ENCODE results near the gene GSTA5.
"Not testable (repeated sequence)": the region's sequence is repeated elsewhere in the genome, so short reads cannot be mapped to it uniquely, and the experiment has no call there.

Gene GSTA5

GRCh38 chr6:52830869-52831268, 9.7 kb downstream of the GSTA5 start:
- not testable (repeated sequence) for DNase-seq

DNA sequence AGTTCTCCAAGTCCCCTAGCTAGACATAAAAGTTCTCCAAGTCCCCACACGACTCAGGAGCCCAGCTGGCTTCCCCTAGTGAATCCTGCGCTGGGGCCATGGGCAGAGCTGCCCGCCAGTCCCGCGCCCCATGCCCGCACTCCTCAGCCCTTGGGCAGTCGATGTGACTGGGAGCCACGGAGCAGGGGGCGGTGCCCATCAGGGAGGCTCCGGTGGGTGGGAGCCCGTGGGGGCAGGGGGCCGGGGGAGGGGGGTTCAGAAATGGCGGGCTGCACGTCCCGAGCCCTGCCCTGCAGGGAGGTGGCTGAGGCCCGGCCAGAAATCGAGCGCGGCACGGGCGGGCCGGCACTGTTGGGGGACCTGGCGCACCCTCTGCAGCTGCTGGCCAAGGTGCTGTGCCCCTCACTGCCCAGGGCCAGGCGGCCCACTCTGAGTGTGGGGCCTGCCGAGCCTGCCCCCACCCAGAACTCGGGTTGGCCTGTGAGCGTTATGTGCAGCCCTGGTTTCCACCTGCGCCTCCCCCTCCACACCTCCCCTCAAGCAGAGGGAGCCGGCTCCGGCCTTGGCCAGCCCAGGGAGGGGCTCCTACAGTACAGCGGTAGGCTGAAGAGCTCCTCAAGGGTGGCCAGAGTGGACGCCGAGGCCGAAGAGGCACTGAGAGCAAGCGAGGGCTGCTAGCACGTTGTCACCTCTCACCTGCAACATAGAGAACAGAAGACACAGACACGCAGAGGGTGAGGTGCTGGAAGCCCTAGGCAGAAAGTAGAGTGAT, 11.4 kb downstream of the GSTA5 start:
- no peak for DNase-seq

DNA sequence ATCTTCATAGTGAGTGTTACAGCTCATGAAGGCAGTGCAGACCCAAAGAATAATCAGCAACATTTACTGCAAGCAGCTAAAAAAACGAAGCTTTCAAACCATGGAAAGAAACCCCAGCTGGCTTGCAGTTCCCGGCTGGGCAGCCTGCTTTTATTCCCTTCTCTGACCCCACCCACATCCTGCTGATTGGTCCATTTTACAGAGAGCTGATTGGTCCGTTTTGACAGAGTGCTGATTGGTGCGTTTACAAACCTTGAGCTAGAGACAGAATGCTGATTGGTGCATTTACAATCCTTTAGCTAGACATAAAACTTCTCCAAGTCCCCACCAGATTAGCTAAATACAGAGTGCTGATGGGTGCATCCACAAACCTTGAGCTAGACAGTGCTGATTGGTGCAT, 12.0 kb downstream of the GSTA5 start:
- DNase-seq: not testable (repeated sequence)

- not testable (repeated sequence) for DNase-seq
Measured at GRCh38 chr6:52827073-52827783, 13.4 kb downstream of the GSTA5 start.

- DNase-seq: no peak
Measured at GRCh38 chr6:52826513-52826912, 14.1 kb downstream of the GSTA5 start.

DNA sequence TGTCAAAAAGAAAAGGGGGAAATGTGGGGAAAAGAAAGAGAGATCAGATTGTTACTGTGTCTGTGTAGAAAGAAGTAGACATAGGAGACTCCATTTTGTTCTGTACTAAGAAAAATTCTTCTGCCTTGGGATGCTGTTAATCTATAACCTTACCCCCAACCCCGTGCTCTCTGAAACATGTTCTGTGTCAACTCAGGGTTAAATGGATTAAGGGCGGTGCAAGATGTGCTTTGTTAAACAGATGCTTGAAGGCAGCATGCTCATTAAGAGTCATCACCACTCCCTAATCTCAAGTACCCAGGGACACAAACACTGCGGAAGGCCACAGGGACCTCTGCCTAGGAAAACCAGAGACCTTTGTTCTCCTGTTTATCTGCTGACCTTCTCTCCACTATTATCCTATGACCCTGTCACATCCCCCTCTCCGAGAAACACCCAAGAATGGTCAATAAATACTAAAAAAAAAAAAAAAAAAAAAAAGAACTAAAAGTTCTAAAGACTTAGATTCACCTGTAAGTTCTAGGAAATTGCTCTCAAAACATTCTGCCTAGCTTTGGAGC, 14.6 kb downstream of the GSTA5 start:
- not testable (repeated sequence) for DNase-seq

GRCh38 chr6:52825270-52825793, 15.3 kb downstream of the GSTA5 start:
- not testable (repeated sequence) for DNase-seq

GRCh38 chr6:52821842-52822241, 18.8 kb downstream of the GSTA5 start:
- no peak for DNase-seq

DNA sequence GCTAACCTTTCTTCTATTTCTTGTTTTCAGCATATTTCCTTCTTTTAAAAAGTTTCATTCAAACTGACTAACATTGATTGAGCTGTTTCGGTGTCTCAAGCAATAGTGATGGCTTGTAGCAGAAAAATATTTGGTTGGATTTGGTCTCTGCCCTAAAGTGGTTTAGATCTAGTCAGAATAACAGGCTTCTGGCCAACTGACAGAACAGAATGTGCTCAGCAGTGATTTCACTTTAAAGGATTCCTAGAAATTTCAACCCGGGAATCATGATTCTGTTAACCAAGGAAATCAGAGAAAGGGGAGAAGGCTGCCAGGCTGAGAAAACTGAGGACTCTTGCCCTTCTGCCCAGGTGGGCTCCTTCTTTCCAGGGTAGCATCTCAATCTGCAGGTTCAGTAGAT, 20.4 kb downstream of the GSTA5 start:
- no peak for DNase-seq

GRCh38 chr6:52815167-52816092, 25.2 kb downstream of the GSTA5 start:
- DNase-seq: no peak

- not testable (repeated sequence) for DNase-seq
Measured at GRCh38 chr6:52814545-52814944, 26.1 kb downstream of the GSTA5 start.

DNA sequence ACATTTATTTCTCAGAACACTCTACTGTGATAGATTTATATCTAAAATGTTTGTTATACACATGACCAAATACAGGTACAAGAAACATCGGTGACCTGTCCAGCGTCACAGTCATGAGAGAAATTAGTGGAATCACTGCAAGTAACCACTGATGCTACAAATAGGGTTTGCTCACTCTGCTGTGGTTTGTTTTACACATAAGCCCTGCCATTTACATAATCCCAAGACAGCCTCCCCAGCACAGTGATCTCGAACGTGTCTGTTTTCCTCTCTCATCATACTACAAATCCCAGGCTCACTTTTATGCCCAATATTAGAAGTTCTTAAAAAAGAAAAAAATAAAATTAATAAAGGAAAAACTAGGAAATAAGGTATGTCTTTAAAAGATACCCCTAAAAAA, 30.8 kb downstream of the GSTA5 start:
- not testable (repeated sequence) for DNase-seq

DNA sequence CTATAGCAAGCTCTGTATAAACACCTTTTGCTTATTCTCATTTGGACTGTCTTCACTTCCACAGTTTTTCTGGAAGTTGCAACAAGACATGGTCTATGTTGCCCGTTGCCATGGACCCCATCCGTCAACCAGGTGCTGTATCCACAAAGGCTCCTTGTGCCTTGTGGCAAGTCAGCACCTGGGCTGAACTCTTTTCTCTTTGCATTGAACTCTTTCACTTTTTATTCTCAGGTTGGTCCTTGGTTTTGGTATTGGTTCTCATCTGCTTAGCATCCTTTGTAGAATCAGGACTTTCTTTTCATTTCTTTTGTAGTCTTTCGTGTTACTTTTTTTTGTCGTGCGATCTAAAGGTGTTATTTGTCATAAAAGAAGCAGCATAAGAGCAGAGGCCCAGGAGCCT, 32.0 kb downstream of the GSTA5 start:
- DNase-seq: no peak

GRCh38 chr6:52803668-52804255, 36.9 kb downstream of the GSTA5 start, which contains the start of gene GSTA1:
GSTA1 (minus strand) TSS chr6:52803816; CDS start chr6:52799267, 4,549 bp downstream.
- not testable (repeated sequence) for DNase-seq

- DNase-seq: no peak
Measured at GRCh38 chr6:52802806-52803205, 37.8 kb downstream of the GSTA5 start.

- no peak for DNase-seq
Measured at GRCh38 chr6:52801188-52801841, 39.3 kb downstream of the GSTA5 start.

DNA sequence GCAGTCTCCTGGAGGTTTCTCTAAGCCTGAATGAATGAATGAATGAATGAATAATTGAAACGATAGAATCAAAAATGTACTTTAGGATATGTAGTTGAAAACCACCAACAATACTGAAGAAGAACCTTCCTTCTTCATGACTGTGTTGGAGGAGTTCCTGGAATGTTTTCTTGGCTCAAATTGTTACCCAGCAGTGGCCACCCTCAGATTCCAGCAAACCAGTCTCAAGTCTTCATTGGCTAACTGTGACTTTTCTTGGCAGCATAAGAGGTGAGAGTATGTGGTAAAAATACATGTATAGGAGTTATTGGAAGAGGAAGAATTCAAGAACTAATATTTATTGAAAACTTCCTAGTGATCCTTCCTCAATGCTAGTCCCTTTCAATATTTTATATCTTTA, 41.3 kb downstream of the GSTA5 start:
- DNase-seq: not testable (repeated sequence)

DNA sequence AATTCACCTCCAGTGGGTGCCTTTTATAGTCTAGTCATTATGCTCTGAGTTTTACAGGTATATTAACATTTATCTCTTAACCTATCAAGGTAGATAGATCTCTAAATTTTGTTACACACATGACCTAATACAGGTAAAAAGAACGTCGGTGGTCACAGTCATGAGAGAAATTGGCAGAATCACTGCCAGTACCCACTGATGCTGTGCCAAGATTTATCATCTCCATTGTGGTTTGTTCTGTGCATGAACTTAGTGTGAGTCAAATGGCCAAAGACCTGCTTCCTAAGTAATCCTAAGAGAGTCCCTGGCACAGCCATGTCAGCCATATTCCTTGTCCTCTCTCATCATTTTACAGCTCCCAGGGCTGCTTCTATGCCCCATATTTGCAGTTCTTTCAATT, 46.2 kb downstream of the GSTA5 start:
- DNase-seq: not testable (repeated sequence)

- DNase-seq: no peak
Measured at GRCh38 chr6:52790861-52791260, 49.8 kb downstream of the GSTA5 start.

GRCh38 chr6:52789658-52790057, 51.0 kb downstream of the GSTA5 start:
- not testable (repeated sequence) for DNase-seq

DNA sequence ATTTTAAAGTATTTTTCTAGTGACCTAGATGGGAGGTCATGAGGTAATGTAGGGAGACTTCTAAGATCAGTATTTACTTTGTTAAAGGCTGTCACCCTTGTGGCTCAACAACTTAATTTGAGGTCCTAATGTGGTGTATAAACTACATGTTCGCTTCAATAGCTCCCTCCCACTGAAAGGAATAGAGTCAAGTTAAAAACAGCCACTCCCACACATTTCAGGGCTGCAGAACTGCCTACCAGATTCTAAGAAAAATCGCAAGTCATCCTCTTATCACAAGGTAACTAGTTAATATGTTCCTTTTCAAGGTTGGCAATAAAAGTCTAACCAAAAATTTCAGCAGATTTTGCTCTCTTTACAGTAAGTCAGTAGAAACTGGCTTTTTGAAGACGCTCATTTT, 52.1 kb downstream of the GSTA5 start:
- DNase-seq: no peak

GRCh38 chr6:52787917-52788316, 52.7 kb downstream of the GSTA5 start:
- no peak for DNase-seq
